Measurements from ENCODE around the gene NAALADL2.

Gene NAALADL2

GRCh38 chr3:174937478-174937877, 78.3 kb downstream of the NAALADL2 start:
- no peak overlapping the region for H3K4me3 ChIP-seq (ENCODE audit: low read depth in 1 of 2, low read length in 2 of 2)
- no peaks in the 10 kb centered on the region for H3K79me2 ChIP-seq (ENCODE audit: insufficient read depth, low read length)
- no peaks in the 10 kb centered on the region for H3K36me3 ChIP-seq (ENCODE audit: insufficient read depth, low read length)
- no peak for TF ChIP-seq EZH2 (IDR thresholded peaks at IDR 0.05; ENCODE audit: borderline replicate concordance, low read depth, low read length, severe bottlenecking)
- no peak for TF ChIP-seq CTCF (IDR thresholded peaks at IDR 0.05; ENCODE audit: borderline replicate concordance, extremely low read depth, low read length, poor library complexity, severe bottlenecking)
- H3K9me3 ChIP-seq (ENCODE audit: insufficient read depth, low read length, severe bottlenecking), result no peaks in the 10 kb centered on the region
- H3K4me1 ChIP-seq (ENCODE audit: insufficient read depth, low read length), result no peaks in the 10 kb centered on the region
- no peaks in the 10 kb centered on the region for H4K20me1 ChIP-seq (ENCODE audit: insufficient read depth, low read length)
- no peak for ATAC-seq (ENCODE audit: insufficient read depth, low read depth)
- no peaks in the 10 kb centered on the region for H3K27me3 ChIP-seq (ENCODE audit: insufficient read depth, low read length, poor library complexity)
- no peak overlapping the region for H3K9ac ChIP-seq (ENCODE audit: low read depth, low read length)
- H3K4me2 ChIP-seq (ENCODE audit: insufficient read depth, low read length), result no peak overlapping the region
- H2AFZ ChIP-seq (ENCODE audit: low read depth, low read length), result no peak overlapping the region
- DNase-seq, result no peak
- H3K27ac ChIP-seq (ENCODE audit: low read length), result no peak overlapping the region

GRCh38 chr3:174938102-174938501, 79.0 kb downstream of the NAALADL2 start:
- H3K9ac ChIP-seq (ENCODE audit: low read depth, low read length), result no peak overlapping the region

GRCh38 chr3:174940151-174940550, 81.0 kb downstream of the NAALADL2 start:
- TF ChIP-seq EZH2 (IDR thresholded peaks at IDR 0.05; ENCODE audit: borderline replicate concordance, low read depth, low read length, severe bottlenecking) (no peak), CTCF (IDR thresholded peaks at IDR 0.05; ENCODE audit: borderline replicate concordance, extremely low read depth, low read length, poor library complexity, severe bottlenecking) (no peak)
- Histone ChIP-seq H4K20me1 (ENCODE audit: insufficient read depth, low read length) (no peaks in the 10 kb centered on the region), H3K27ac (ENCODE audit: low read length) (no peak overlapping the region), H3K4me3 (ENCODE audit: low read depth in 1 of 2, low read length in 2 of 2) (no peak overlapping the region), H3K36me3 (ENCODE audit: insufficient read depth, low read length) (no peaks in the 10 kb centered on the region), H3K4me2 (ENCODE audit: insufficient read depth, low read length) (no peak overlapping the region), H3K27me3 (ENCODE audit: insufficient read depth, low read length, poor library complexity) (no peaks in the 10 kb centered on the region), H3K9me3 (ENCODE audit: insufficient read depth, low read length, severe bottlenecking) (no peaks in the 10 kb centered on the region), H3K9ac (ENCODE audit: low read depth, low read length) (no peak overlapping the region), H3K4me1 (ENCODE audit: insufficient read depth, low read length) (no peaks in the 10 kb centered on the region), H3K79me2 (ENCODE audit: insufficient read depth, low read length) (no peaks in the 10 kb centered on the region), H2AFZ (ENCODE audit: low read depth, low read length) (no peak overlapping the region)
- no peak for ATAC-seq (ENCODE audit: insufficient read depth, low read depth)
- DNase-seq, result no peak

More at GRCh38 chr3:174938102-174938501, 79.0 kb downstream of the NAALADL2 start:
- no peak for DNase-seq
- ATAC-seq (ENCODE audit: insufficient read depth, low read depth), result no peak
- no peak for TF ChIP-seq CTCF (IDR thresholded peaks at IDR 0.05; ENCODE audit: borderline replicate concordance, extremely low read depth, low read length, poor library complexity, severe bottlenecking)
- TF ChIP-seq EZH2 (IDR thresholded peaks at IDR 0.05; ENCODE audit: borderline replicate concordance, low read depth, low read length, severe bottlenecking), result no peak
- no peak overlapping the region for H3K4me3 ChIP-seq (ENCODE audit: low read depth in 1 of 2, low read length in 2 of 2)
- H2AFZ ChIP-seq (ENCODE audit: low read depth, low read length), result no peak overlapping the region
- H3K79me2 ChIP-seq (ENCODE audit: insufficient read depth, low read length), result no peaks in the 10 kb centered on the region
- H3K9me3 ChIP-seq (ENCODE audit: insufficient read depth, low read length, severe bottlenecking), result no peaks in the 10 kb centered on the region
- H3K4me2 ChIP-seq (ENCODE audit: insufficient read depth, low read length), result no peak overlapping the region
- H4K20me1 ChIP-seq (ENCODE audit: insufficient read depth, low read length), result no peaks in the 10 kb centered on the region
- no peaks in the 10 kb centered on the region for H3K36me3 ChIP-seq (ENCODE audit: insufficient read depth, low read length)
- no peaks in the 10 kb centered on the region for H3K4me1 ChIP-seq (ENCODE audit: insufficient read depth, low read length)
- no peak overlapping the region for H3K27ac ChIP-seq (ENCODE audit: low read length)
- no peaks in the 10 kb centered on the region for H3K27me3 ChIP-seq (ENCODE audit: insufficient read depth, low read length, poor library complexity)

- Histone ChIP-seq H3K36me3 (ENCODE audit: insufficient read depth, low read length) (no peaks in the 10 kb centered on the region), H3K9me3 (ENCODE audit: insufficient read depth, low read length, severe bottlenecking) (no peaks in the 10 kb centered on the region), H3K4me2 (ENCODE audit: insufficient read depth, low read length) (no peak overlapping the region), H3K27me3 (ENCODE audit: insufficient read depth, low read length, poor library complexity) (no peaks in the 10 kb centered on the region), H4K20me1 (ENCODE audit: insufficient read depth, low read length) (no peaks in the 10 kb centered on the region), H3K4me1 (ENCODE audit: insufficient read depth, low read length) (no peaks in the 10 kb centered on the region), H3K9ac (ENCODE audit: low read depth, low read length) (no peak overlapping the region), H3K79me2 (ENCODE audit: insufficient read depth, low read length) (no peaks in the 10 kb centered on the region), H3K4me3 (ENCODE audit: low read depth in 1 of 2, low read length in 2 of 2) (no peak overlapping the region), H3K27ac (ENCODE audit: low read length) (no peak overlapping the region), H2AFZ (ENCODE audit: low read depth, low read length) (no peak overlapping the region)
- ATAC-seq (ENCODE audit: insufficient read depth, low read depth) (no peak), DNase-seq (no peak)
- TF ChIP-seq EZH2 (IDR thresholded peaks at IDR 0.05; ENCODE audit: borderline replicate concordance, low read depth, low read length, severe bottlenecking) (no peak), CTCF (IDR thresholded peaks at IDR 0.05; ENCODE audit: borderline replicate concordance, extremely low read depth, low read length, poor library complexity, severe bottlenecking) (no peak)
Measured at GRCh38 chr3:174945276-174945675, 86.1 kb downstream of the NAALADL2 start.

Data from DND-41 (cell line).